WTC11 (cell line): ENCODE measurements around the gene GDAP1L1. TPM values are rescaled to one million over a fixed set of nuclear protein-coding genes. Genes with fewer than 3 reads are reported as not detected.
"Not testable (repeated sequence)": the region's sequence is repeated elsewhere in the genome, so short reads cannot be mapped to it uniquely, and the experiment has no call there.

Experiments used
- ATAC-seq: fragments of 200-7000 bp; cut with Tn5 transposase; 2 replicates; pipeline ENCODE4 v1.10.0; 2021; ENCODE audit warnings: mild to moderate bottlenecking, moderate library complexity
- CTCF ChIA-PET: fragments of 300-600 bp; sonication (Branson Sonifier 250); formaldehyde crosslinking; loops from one replicate; lab custom pipeline; 2021; ENCODE audit warnings: antibody characterized with exemption; lab: Charles Lee
- POLR2A ChIA-PET: fragments of 350-600 bp; sonication (Branson Sonifier 250); formaldehyde crosslinking; loops from one replicate; lab custom pipeline; 2021; ENCODE audit warnings: antibody characterized with exemption; lab: Charles Lee
- DNase-seq: peaks from one replicate; pipeline ENCODE4 v3.0.0; 2021; ENCODE audit warnings: low spot score
- H3K27ac Mint-ChIP-seq: 2 replicates; pipeline ENCODE4 v1.8.0; 2021; ENCODE audit warnings: mixed read lengths
- H3K27me3 Mint-ChIP-seq: 2 replicates; pipeline ENCODE4 v1.8.0; 2021; ENCODE audit warnings: low read depth, mild to moderate bottlenecking, moderate library complexity, mixed read lengths
- H3K36me3 Mint-ChIP-seq: 2 replicates; pipeline ENCODE4 v1.8.0; 2021; ENCODE audit warnings: mixed read lengths
- H3K4me1 Mint-ChIP-seq: 2 replicates; pipeline ENCODE4 v1.8.0; 2022; ENCODE audit warnings: mixed read lengths
- H3K4me3 Mint-ChIP-seq: 2 replicates; pipeline ENCODE4 v1.8.0; 2021; ENCODE audit warnings: mild to moderate bottlenecking, moderate library complexity, mixed read lengths
- H3K9me3 Mint-ChIP-seq: 2 replicates; pipeline ENCODE4 v1.8.0; 2021; ENCODE audit warnings: mixed read lengths
- CREM ChIP-seq: sonication (generic); formaldehyde crosslinking; IDR thresholded peaks from 2 replicates; pipeline ENCODE4 v1.8.1; 2022; ENCODE audit warnings: mild to moderate bottlenecking, missing genetic modification reagents, moderate library complexity
- NFYB ChIP-seq: sonication (generic); formaldehyde crosslinking; conservative IDR thresholded peaks from 2 replicates; pipeline ENCODE4 v1.8.0; 2022; ENCODE audit warnings: low read depth, missing genetic modification reagents
- SMAD3 ChIP-seq: sonication (generic); formaldehyde crosslinking; IDR thresholded peaks from 2 replicates; pipeline ENCODE4 v1.8.0; 2022; ENCODE audit warnings: missing genetic modification reagents, mild to moderate bottlenecking, borderline replicate concordance
- TEAD1 ChIP-seq: sonication (generic); formaldehyde crosslinking; IDR thresholded peaks from 2 replicates; pipeline ENCODE4 v1.8.0; 2022; ENCODE audit warnings: mild to moderate bottlenecking, missing genetic modification reagents
- TEAD4 ChIP-seq: sonication (generic); formaldehyde crosslinking; IDR thresholded peaks from 2 replicates; pipeline ENCODE4 v1.8.0; 2022; ENCODE audit warnings: mild to moderate bottlenecking, missing genetic modification reagents
- ZNF423 ChIP-seq: fragments of 250-450 bp; sonication (Bioruptor Pico); IDR thresholded peaks from 2 replicates; pipeline ENCODE4 v2.1.2; 2022; ENCODE audit warnings: mild to moderate bottlenecking, moderate library complexity
- total RNA-seq: library from RNA; stranded (reverse); gene quantifications from 3 replicates; pipeline ENCODE4 v1.2.3, GENCODE V29; 2021
- TF ChIP-seq, protein P1 (sequence below): sonication (generic); formaldehyde crosslinking; IDR thresholded peaks from 2 replicates; pipeline ENCODE4 v1.8.1; 2023; ENCODE audit warnings: mild to moderate bottlenecking, missing genetic modification reagents, borderline replicate concordance
- TF ChIP-seq, protein P2 (sequence below): fragments of 250-450 bp; sonication (Bioruptor Pico); conservative IDR thresholded peaks from 2 replicates; pipeline ENCODE4 v1.9.0; 2021; ENCODE audit warnings: mild to moderate bottlenecking
- TF ChIP-seq, protein P3 (sequence below): sonication (generic); formaldehyde crosslinking; IDR thresholded peaks from 2 replicates; pipeline ENCODE4 v1.8.1; 2023; ENCODE audit warnings: mild to moderate bottlenecking, missing genetic modification reagents, moderate library complexity
- TF ChIP-seq, protein P4 (sequence below): fragments of 250-450 bp; sonication (Bioruptor Pico); IDR thresholded peaks from 2 replicates; pipeline ENCODE4 v2.1.2; 2022; ENCODE audit warnings: mild to moderate bottlenecking, moderate library complexity
- TF ChIP-seq, protein P5 (sequence below): sonication (generic); formaldehyde crosslinking; IDR thresholded peaks from 2 replicates; pipeline ENCODE4 v1.8.1; 2022; ENCODE audit warnings: low read depth, missing genetic modification reagents, borderline replicate concordance
- TF ChIP-seq, protein P6 (sequence below): sonication (generic); formaldehyde crosslinking; IDR thresholded peaks from 2 replicates; pipeline ENCODE4 v1.8.1; 2023; ENCODE audit warnings: mild to moderate bottlenecking, missing genetic modification reagents
- TF ChIP-seq, protein P7 (sequence below): fragments of 250-450 bp; sonication (Bioruptor Pico); IDR thresholded peaks from 2 replicates; pipeline ENCODE4 v1.9.0; 2021; ENCODE audit warnings: mild to moderate bottlenecking, borderline replicate concordance

GDAP1L1 gene
- total RNA-seq, 1 experiment from 2014 or later = 7.5 TPM

DNA sequence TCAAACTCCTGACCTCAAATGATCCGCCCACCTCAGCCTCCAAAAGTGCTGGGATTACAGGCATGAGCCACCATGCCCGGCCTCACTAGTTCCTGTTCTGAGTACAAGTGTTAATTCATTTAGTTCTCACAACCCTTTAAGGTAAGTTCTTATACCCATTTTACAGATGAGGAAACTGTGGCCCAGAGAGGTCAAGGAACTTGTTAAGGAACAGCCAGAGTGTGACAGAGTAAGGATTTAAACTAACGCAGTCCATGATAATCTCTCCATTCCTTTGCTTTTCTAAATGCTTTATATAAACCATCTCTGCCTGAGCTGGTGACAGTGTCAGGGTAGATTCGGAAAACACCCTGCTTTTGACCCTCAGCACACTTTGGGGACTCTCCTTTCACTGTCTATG, 50.6 kb downstream of the GDAP1L1 start:
- DNase-seq (no peak), ATAC-seq (no peak)
- no peak overlapping the region for H3K27ac Mint-ChIP-seq
- no peak overlapping the region for H3K4me3 Mint-ChIP-seq
- ChIA-PET POLR2A (no interaction called here), CTCF (interaction anchor here (2.4 kb wide), 1 partner anchor 13 kb away, joined by 6 read pairs; the partner anchor contains the start of gene FITM2)
- H3K36me3 Mint-ChIP-seq = no peaks in the 10 kb centered on the region
- H3K4me1 Mint-ChIP-seq = peaks cover 3% of the 10 kb centered on the region
- H3K9me3 Mint-ChIP-seq = no peaks in the 10 kb centered on the region
- H3K27me3 Mint-ChIP-seq = no peaks in the 10 kb centered on the region; the same call in 1 of the 2 replicates
- TF ChIP-seq, protein P1, sequence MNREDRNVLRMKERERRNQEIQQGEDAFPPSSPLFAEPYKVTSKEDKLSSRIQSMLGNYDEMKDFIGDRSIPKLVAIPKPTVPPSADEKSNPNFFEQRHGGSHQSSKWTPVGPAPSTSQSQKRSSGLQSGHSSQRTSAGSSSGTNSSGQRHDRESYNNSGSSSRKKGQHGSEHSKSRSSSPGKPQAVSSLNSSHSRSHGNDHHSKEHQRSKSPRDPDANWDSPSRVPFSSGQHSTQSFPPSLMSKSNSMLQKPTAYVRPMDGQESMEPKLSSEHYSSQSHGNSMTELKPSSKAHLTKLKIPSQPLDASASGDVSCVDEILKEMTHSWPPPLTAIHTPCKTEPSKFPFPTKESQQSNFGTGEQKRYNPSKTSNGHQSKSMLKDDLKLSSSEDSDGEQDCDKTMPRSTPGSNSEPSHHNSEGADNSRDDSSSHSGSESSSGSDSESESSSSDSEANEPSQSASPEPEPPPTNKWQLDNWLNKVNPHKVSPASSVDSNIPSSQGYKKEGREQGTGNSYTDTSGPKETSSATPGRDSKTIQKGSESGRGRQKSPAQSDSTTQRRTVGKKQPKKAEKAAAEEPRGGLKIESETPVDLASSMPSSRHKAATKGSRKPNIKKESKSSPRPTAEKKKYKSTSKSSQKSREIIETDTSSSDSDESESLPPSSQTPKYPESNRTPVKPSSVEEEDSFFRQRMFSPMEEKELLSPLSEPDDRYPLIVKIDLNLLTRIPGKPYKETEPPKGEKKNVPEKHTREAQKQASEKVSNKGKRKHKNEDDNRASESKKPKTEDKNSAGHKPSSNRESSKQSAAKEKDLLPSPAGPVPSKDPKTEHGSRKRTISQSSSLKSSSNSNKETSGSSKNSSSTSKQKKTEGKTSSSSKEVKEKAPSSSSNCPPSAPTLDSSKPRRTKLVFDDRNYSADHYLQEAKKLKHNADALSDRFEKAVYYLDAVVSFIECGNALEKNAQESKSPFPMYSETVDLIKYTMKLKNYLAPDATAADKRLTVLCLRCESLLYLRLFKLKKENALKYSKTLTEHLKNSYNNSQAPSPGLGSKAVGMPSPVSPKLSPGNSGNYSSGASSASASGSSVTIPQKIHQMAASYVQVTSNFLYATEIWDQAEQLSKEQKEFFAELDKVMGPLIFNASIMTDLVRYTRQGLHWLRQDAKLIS (CRISPR knock-in tag) = no peak
- TF ChIP-seq TEAD1 (no peak), CREM (no peak), NFYB (CRISPR knock-in tag) (no peak)
- TF ChIP-seq, protein P2, sequence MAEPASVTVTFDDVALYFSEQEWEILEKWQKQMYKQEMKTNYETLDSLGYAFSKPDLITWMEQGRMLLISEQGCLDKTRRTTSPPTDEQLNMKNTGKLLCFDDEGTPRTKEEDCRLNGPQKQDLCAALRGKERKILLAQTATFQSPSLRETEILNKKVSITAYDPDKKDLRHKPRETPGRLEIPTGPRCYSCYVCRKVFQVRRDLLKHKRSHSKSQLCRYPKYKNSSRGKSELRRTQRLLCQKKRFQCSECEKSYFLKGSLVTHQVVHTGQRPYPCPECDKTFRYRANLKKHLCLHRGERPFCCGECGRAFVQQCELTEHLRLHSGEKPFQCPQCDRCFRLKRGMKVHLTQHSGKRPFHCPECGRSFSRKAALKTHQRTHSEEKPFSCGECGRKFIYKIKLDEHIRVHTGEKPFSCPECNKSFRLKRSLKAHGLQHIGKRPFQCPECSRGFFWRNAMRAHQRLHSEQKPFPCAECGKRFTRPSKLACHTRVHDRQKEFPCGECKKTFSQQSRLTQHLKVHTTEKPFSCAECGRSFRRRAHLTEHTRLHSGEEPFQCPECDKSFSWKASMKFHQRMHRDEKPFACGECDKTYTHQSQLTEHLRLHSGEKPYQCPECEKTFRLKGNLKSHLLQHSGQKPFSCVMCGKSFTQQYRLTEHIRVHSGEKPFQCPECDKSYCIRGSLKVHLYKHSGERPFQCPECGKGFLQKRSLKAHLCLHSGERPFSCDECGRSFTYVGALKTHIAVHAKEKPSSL (CRISPR knock-in tag) = no peak
- TF ChIP-seq, protein P3, sequence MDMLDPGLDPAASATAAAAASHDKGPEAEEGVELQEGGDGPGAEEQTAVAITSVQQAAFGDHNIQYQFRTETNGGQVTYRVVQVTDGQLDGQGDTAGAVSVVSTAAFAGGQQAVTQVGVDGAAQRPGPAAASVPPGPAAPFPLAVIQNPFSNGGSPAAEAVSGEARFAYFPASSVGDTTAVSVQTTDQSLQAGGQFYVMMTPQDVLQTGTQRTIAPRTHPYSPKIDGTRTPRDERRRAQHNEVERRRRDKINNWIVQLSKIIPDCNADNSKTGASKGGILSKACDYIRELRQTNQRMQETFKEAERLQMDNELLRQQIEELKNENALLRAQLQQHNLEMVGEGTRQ (CRISPR knock-in tag) = no peak
- TF ChIP-seq, protein P4, sequence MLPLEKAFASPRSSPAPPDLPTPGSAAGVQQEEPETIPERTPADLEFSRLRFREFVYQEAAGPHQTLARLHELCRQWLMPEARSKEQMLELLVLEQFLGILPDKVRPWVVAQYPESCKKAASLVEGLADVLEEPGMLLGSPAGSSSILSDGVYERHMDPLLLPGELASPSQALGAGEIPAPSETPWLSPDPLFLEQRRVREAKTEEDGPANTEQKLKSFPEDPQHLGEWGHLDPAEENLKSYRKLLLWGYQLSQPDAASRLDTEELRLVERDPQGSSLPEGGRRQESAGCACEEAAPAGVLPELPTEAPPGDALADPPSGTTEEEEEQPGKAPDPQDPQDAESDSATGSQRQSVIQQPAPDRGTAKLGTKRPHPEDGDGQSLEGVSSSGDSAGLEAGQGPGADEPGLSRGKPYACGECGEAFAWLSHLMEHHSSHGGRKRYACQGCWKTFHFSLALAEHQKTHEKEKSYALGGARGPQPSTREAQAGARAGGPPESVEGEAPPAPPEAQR (CRISPR knock-in tag) = no peak

DNA sequence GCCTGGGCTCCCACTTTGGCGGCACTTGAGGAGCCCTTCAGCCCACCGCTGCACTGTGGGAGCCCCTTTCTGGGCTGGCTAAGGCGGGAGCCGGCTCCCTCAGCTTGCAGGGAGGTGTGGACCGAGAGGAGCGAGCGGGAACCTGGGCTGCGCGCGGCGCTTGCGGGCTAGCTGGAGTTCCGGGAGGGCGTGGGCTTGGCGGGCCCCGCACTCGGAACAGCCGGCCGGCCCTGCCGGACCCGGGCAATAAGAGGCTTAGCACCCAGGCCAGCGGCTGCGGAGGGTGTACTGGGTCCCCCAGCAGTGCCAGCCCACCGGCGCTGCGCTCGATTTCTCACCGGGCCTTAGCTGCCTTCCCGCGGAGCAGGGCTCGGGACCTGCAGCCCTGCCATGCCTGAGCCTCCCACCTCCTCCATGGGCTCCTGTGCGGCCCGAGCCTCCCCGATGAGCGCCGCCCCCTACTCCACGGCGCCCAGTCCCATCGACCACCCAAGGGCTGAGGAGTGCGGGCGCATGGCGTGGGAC, 52.0 kb downstream of the GDAP1L1 start:
- H3K27me3 Mint-ChIP-seq, DNase-seq, H3K4me3 Mint-ChIP-seq, H3K4me1 Mint-ChIP-seq, H3K9me3 Mint-ChIP-seq, ATAC-seq, H3K27ac Mint-ChIP-seq, POLR2A ChIA-PET, H3K36me3 Mint-ChIP-seq: not testable (repeated sequence)
- CTCF ChIA-PET = interaction anchor here (1.4 to 2.4 kb wide), 3 partner anchors 12 to 82 kb away, joined by 4 to 14 read pairs (median 5); partner anchors contain the start of genes FITM2 and GDAP1L1

DNA sequence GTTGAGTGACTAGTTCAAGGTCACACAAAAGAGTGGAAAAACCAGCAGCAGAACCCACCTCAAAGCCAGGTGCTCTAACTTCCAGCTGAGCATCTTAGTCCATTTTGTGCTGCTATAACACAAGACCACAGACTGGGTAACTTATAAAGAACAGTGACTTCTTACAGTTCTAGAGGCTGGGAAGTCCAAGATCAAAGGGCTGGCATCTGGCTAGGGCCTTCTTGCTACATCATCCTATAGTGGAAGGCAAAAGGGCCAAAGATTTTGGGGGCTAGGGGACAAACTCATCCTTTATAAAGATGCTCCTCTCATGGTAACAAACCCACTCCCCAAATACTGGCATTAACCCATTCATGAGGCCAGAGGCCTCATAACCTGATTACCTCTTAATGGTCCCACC, 54.2 kb downstream of the GDAP1L1 start:
- Mint-ChIP-seq H3K27me3 (no peaks in the 10 kb centered on the region; the same call in 1 of the 2 replicates), H3K27ac (no peak overlapping the region), H3K9me3 (no peaks in the 10 kb centered on the region), H3K4me1 (no peaks in the 10 kb centered on the region), H3K36me3 (no peaks in the 10 kb centered on the region), H3K4me3 (no peak overlapping the region)
- CTCF ChIA-PET = interaction anchor here (2.4 kb wide), 1 partner anchor 9 kb away, joined by 14 read pairs; the partner anchor contains the start of gene FITM2
- ATAC-seq (no peak), DNase-seq (no peak)
- POLR2A ChIA-PET = no interaction called here
- TF ChIP-seq, protein P5, sequence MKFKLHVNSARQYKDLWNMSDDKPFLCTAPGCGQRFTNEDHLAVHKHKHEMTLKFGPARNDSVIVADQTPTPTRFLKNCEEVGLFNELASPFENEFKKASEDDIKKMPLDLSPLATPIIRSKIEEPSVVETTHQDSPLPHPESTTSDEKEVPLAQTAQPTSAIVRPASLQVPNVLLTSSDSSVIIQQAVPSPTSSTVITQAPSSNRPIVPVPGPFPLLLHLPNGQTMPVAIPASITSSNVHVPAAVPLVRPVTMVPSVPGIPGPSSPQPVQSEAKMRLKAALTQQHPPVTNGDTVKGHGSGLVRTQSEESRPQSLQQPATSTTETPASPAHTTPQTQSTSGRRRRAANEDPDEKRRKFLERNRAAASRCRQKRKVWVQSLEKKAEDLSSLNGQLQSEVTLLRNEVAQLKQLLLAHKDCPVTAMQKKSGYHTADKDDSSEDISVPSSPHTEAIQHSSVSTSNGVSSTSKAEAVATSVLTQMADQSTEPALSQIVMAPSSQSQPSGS (CRISPR knock-in tag) = no peak
- TF ChIP-seq, protein P6, sequence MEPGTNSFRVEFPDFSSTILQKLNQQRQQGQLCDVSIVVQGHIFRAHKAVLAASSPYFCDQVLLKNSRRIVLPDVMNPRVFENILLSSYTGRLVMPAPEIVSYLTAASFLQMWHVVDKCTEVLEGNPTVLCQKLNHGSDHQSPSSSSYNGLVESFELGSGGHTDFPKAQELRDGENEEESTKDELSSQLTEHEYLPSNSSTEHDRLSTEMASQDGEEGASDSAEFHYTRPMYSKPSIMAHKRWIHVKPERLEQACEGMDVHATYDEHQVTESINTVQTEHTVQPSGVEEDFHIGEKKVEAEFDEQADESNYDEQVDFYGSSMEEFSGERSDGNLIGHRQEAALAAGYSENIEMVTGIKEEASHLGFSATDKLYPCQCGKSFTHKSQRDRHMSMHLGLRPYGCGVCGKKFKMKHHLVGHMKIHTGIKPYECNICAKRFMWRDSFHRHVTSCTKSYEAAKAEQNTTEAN (CRISPR knock-in tag) = no peak
- TF ChIP-seq ZNF423 = no peak
- no peak for TF ChIP-seq TEAD4 (CRISPR knock-in tag)
- TF ChIP-seq, protein P7, sequence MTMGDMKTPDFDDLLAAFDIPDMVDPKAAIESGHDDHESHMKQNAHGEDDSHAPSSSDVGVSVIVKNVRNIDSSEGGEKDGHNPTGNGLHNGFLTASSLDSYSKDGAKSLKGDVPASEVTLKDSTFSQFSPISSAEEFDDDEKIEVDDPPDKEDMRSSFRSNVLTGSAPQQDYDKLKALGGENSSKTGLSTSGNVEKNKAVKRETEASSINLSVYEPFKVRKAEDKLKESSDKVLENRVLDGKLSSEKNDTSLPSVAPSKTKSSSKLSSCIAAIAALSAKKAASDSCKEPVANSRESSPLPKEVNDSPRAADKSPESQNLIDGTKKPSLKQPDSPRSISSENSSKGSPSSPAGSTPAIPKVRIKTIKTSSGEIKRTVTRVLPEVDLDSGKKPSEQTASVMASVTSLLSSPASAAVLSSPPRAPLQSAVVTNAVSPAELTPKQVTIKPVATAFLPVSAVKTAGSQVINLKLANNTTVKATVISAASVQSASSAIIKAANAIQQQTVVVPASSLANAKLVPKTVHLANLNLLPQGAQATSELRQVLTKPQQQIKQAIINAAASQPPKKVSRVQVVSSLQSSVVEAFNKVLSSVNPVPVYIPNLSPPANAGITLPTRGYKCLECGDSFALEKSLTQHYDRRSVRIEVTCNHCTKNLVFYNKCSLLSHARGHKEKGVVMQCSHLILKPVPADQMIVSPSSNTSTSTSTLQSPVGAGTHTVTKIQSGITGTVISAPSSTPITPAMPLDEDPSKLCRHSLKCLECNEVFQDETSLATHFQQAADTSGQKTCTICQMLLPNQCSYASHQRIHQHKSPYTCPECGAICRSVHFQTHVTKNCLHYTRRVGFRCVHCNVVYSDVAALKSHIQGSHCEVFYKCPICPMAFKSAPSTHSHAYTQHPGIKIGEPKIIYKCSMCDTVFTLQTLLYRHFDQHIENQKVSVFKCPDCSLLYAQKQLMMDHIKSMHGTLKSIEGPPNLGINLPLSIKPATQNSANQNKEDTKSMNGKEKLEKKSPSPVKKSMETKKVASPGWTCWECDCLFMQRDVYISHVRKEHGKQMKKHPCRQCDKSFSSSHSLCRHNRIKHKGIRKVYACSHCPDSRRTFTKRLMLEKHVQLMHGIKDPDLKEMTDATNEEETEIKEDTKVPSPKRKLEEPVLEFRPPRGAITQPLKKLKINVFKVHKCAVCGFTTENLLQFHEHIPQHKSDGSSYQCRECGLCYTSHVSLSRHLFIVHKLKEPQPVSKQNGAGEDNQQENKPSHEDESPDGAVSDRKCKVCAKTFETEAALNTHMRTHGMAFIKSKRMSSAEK = no peak
- no peak for TF ChIP-seq SMAD3
